K562 (cell line): Measurements from ENCODE around the gene PPP1R13B. TPM values are rescaled to one million over a fixed set of nuclear protein-coding genes. Genes with fewer than 3 reads are reported as not detected.

Experiments used
- ATAC-seq: fragments of 200-7000 bp; cut with Tn5 transposase; 3 replicates; pipeline ENCODE4 v1.9.1; 2020; ENCODE audit warnings: moderate library complexity
- BruUV-seq: library from RNA; stranded (reverse); fragments of 400-500 nt; replicated peaks from 2 replicates; lab custom pipeline; 2021; lab: Mats Ljungman, UMichigan
- CTCF ChIA-PET: fragments of 300-600 bp; formaldehyde crosslinking; extraction: SDS; loops from one replicate; lab custom pipeline; 2021; ENCODE audit warnings: low intra/inter-chr PET ratio; lab: Yijun Ruan, JAX
- POLR2A ChIA-PET: fragments of 300-600, 350-650 bp; sonication (Branson Sonifier 250); formaldehyde crosslinking; extraction: SDS; loops from one replicate; lab custom pipeline; 2021; ENCODE audit warnings: antibody characterized with exemption, inconsistent platforms; lab: Yijun Ruan, JAX
- DNase-seq, 4 experiments: peaks; one replicate each; pipeline versions ENCODE4 v3.0.0 to v3.0.0-alpha.2; 2011 to 2018; ENCODE audit warnings: low spot score in 3 of 4, mixed read lengths in 3 of 4; ENCODE audit errors: extremely low read depth in 1 of 4
- FAIRE-seq: peaks from 2 replicates; lab custom pipeline; 2011; peaks lifted over from hg19 to GRCh38; lab: Jason Lieb, UNC
- H2AFZ ChIP-seq: 2 replicates; pipeline ENCODE4 v1.6.0; 2011; ENCODE audit warnings: low read depth, low read length, control low read depth, inconsistent platforms
- H3K27ac ChIP-seq: fragments of 200-600 bp; 3 replicates; pipeline ENCODE4 v1.8.0; 2011; ENCODE audit warnings: low read depth, mild to moderate bottlenecking, control low read depth, inconsistent platforms, low read length, moderate library complexity, mixed read lengths; ENCODE audit errors: extremely low read depth
- H3K27me3 ChIP-seq, 2 experiments: fragments of 300-600 bp in 1 of 2; 2 replicates in 1 of 2; 3 replicates in 1 of 2; pipeline versions ENCODE4 v1.6.0 to v1.8.0; 2011; ENCODE audit warnings: inconsistent platforms in 2 of 2, low read length in 2 of 2, mild to moderate bottlenecking in 1 of 2, mixed read lengths in 1 of 2, moderate library complexity in 1 of 2; ENCODE audit not compliant: control insufficient read depth in 2 of 2, insufficient read depth in 2 of 2
- H3K36me3 ChIP-seq: fragments of 300-600 bp; 3 replicates; pipeline ENCODE4 v1.8.0; 2011; ENCODE audit warnings: mild to moderate bottlenecking, low read length, inconsistent platforms; ENCODE audit not compliant: control insufficient read depth, insufficient read depth
- H3K4me1 ChIP-seq, 2 experiments: fragments of 200-600 bp in 1 of 2; replicated peaks in 1 of 2; 2 replicates in 1 of 2; 3 replicates in 1 of 2; pipeline versions ENCODE4 v1.5.1 to v1.8.0; 2011; ENCODE audit warnings: inconsistent platforms in 2 of 2, low read length in 2 of 2, mild to moderate bottlenecking in 1 of 2, mixed read lengths in 1 of 2, moderate library complexity in 1 of 2; ENCODE audit not compliant: control insufficient read depth in 2 of 2, insufficient read depth in 2 of 2
- H3K4me2 ChIP-seq: 2 replicates; pipeline ENCODE4 v1.6.1; 2011; ENCODE audit warnings: low read length, control low read depth, inconsistent platforms, mixed read lengths; ENCODE audit not compliant: insufficient read depth
- H3K4me3 ChIP-seq: fragments of 200-600 bp; sonication (generic), shearing (Covaris generic); 2 replicates; pipeline ENCODE4 v1.5.1; 2016; ENCODE audit warnings: control low read depth, inconsistent platforms
- H3K79me2 ChIP-seq: fragments of 200-600 bp; 3 replicates; pipeline ENCODE4 v1.8.0; 2011; ENCODE audit warnings: low read length, inconsistent platforms; ENCODE audit not compliant: control insufficient read depth, insufficient read depth
- H3K9ac ChIP-seq, 2 experiments: 2 replicates each; pipeline versions ENCODE4 v1.6.0 to v1.6.1; 2011; ENCODE audit warnings: low read depth in 2 of 2, low read length in 2 of 2, control low read depth in 1 of 2, inconsistent platforms in 1 of 2, mild to moderate bottlenecking in 1 of 2, mixed read lengths in 1 of 2; ENCODE audit not compliant: insufficient read depth in 1 of 2
- H3K9me1 ChIP-seq: one replicate; pipeline ENCODE4 v1.6.0; 2011; ENCODE audit warnings: inconsistent platforms, mild to moderate bottlenecking, low read length, moderate library complexity; ENCODE audit not compliant: control insufficient read depth, insufficient read depth
- H3K9me3 ChIP-seq: replicated peaks from 2 replicates; pipeline ENCODE4 v1.5.1; 2011; ENCODE audit warnings: low read depth, low read length, inconsistent platforms; ENCODE audit not compliant: control insufficient read depth, insufficient read depth
- H4K20me1 ChIP-seq: replicated peaks from 2 replicates; pipeline ENCODE4 v1.6.1; 2011; ENCODE audit warnings: low read length, inconsistent platforms, mixed read lengths; ENCODE audit not compliant: control insufficient read depth, insufficient read depth
- MCM3 ChIP-seq: fragments of 450-650 bp; IDR thresholded peaks from 2 replicates; pipeline ENCODE4 v1.6.1; 2016
- MYBL2 ChIP-seq, 2 experiments: fragments of 450-650 bp in 1 of 2; sonication (generic) in 1 of 2; formaldehyde crosslinking in 1 of 2; IDR thresholded peaks; 2 replicates each; pipeline versions ENCODE4 v1.6.1 to v1.8.1; 2017 to 2022; ENCODE audit warnings: borderline replicate concordance in 1 of 2, inconsistent platforms in 1 of 2, low read depth in 1 of 2, mild to moderate bottlenecking in 1 of 2, missing genetic modification reagents in 1 of 2, moderate library complexity in 1 of 2
- NFIX ChIP-seq: fragments of 250-450 bp; sonication (Bioruptor Pico); IDR thresholded peaks from 2 replicates; pipeline ENCODE4 v1.4.0; 2020; ENCODE audit warnings: low read depth, mild to moderate bottlenecking, moderate library complexity
- WGBS: fragments of 100-300 bp; shearing (Covaris generic); methylation state at CpG from one replicate; pipeline ENCODE4 v1.1.6; 2016; ENCODE audit warnings: low coverage, mixed read lengths; ENCODE audit not compliant: insufficient coverage; ENCODE audit errors: missing lambda C conversion rate; 5-methylcytosine and 5-hydroxymethylcytosine counted together
- in situ Hi-C: fragments of 300-500 bp; cut with MboI; formaldehyde crosslinking; loops from 4 replicates; pipeline ENCODE4 v1.15.0; 2018; ENCODE audit warnings: inconsistent platforms, mixed read lengths
- intact Hi-C: fragments of 100-400 bp; cut with micrococcal nuclease; formaldehyde crosslinking; loops from 2 replicates; pipeline ENCODE4 v1.14.2; 2022
- polyA plus RNA-seq, 8 experiments: library from polyadenylated mRNA; depleted of rRNA in 4 of 8; stranded (reverse) in 5 of 8; unstranded in 3 of 8; fragments of >200 nt; fragmentation: Nextera tagmentation in 2 of 8; fragmentation: Illumina TruSeq in 1 of 8; extraction: Ambion mirVana in 2 of 8; extraction: Trizol in 1 of 8; gene quantifications; 2 replicates each; pipeline versions ENCODE4 v1.2.1 to v1.2.3, GENCODE V29; 2011 to 2014; ENCODE audit warnings: inconsistent platforms in 1 of 8, missing spikeins in 1 of 8
- total RNA-seq, 7 experiments: library from RNA; depleted of rRNA in 6 of 7; stranded (reverse); fragments of >200 nt in 6 of 7; fragmentation: Illumina TruSeq in 2 of 7; extraction: Trizol in 2 of 7; gene quantifications; 2 replicates each; pipeline versions ENCODE4 v1.2.1 to v1.2.3, GENCODE V29; 2011 to 2021; ENCODE audit warnings: low replicate concordance in 1 of 7
- TF ChIP-seq, protein P1 (sequence below): sonication (generic); formaldehyde crosslinking; IDR thresholded peaks from 2 replicates; pipeline ENCODE4 v1.8.0; 2023; ENCODE audit warnings: mild to moderate bottlenecking, missing genetic modification reagents

Gene PPP1R13B
- total and polyA plus RNA-seq, 9 of the 15 experiments (the other 6 are each of a cell fraction or from before 2014, with no cell fraction given): 0.03 to 1.7 (median 0.15) TPM

- no peak for DNase-seq
- ATAC-seq: no peak
- CTCF ChIA-PET: no interaction called here
- Histone ChIP-seq H2AFZ (peak overlapping the region; percentile 33; the same call in 1 of the 2 replicates), H3K27me3 (peaks cover 0 to 19% of the 10 kb centered on the region in 2 experiments; a peak in 2 of 5 replicates), H3K36me3 (no peaks in the 10 kb centered on the region), H3K4me3 (no peak overlapping the region), H3K27ac (no peak overlapping the region), H3K9ac (no peak overlapping the region), H4K20me1 (no peaks in the 10 kb centered on the region), H3K79me2 (no peaks in the 10 kb centered on the region), H3K4me1 (peaks cover 0 to 10% of the 10 kb centered on the region in 2 experiments; a peak in 3 of 5 replicates), H3K9me1 (no peaks in the 10 kb centered on the region), H3K9me3 (no peaks in the 10 kb centered on the region), H3K4me2 (no peak overlapping the region)
- no TSS peak for BruUV-seq
- intact Hi-C loops (no loop called here), in situ Hi-C loops (no loop called here)
- POLR2A ChIA-PET: no interaction called here
- TF ChIP-seq MCM3 (no peak), MYBL2 (IDR thresholded peaks at IDR 0.05; ENCODE audit: low read depth) (no peak), MYBL2 (CRISPR knock-in tag; IDR thresholded peaks at IDR 0.05; ENCODE audit: borderline replicate concordance) (no peak), NFIX (CRISPR knock-in tag) (no peak)
- TF ChIP-seq, protein P1, sequence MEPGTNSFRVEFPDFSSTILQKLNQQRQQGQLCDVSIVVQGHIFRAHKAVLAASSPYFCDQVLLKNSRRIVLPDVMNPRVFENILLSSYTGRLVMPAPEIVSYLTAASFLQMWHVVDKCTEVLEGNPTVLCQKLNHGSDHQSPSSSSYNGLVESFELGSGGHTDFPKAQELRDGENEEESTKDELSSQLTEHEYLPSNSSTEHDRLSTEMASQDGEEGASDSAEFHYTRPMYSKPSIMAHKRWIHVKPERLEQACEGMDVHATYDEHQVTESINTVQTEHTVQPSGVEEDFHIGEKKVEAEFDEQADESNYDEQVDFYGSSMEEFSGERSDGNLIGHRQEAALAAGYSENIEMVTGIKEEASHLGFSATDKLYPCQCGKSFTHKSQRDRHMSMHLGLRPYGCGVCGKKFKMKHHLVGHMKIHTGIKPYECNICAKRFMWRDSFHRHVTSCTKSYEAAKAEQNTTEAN (CRISPR knock-in tag): no peak
- FAIRE-seq: no peak
- 52% methylated on average over 9 of the region's 14 CpGs for WGBS
These were observed 106.2 kb downstream of the PPP1R13B start for GRCh38 chr14:103740991-103741689.
